ENCODE data around the gene RNLS.

Gene RNLS

GRCh38 chr10:88582806-88583583 is at the start of gene RNLS:
TSS of gene RNLS (minus strand) at chr10:88583318.
- DNase-seq = peak; percentile 60

DNA sequence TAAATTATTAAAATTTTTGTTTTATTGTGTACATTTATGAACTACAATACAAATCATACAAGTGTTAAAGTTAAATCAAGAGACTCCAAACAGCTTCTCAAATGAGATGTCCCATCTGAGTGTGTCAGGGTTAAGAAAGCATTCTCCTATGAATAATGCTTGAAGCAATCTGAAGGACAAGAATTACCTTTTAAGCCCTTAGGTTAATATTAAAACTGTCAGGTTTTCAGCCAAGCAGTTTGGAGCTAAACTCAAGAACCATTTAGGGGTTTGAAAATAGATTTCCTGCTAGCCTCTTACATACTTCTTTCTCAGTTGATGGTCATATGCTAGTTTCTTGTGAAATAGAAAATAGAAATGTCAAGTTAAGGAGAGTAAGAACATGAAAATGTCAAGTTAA is 41.7 kb upstream of the RNLS start:
- no peak for DNase-seq

GRCh38 chr10:88623835-88624234 is 40.7 kb upstream of the RNLS start:
- DNase-seq = no peak

DNA sequence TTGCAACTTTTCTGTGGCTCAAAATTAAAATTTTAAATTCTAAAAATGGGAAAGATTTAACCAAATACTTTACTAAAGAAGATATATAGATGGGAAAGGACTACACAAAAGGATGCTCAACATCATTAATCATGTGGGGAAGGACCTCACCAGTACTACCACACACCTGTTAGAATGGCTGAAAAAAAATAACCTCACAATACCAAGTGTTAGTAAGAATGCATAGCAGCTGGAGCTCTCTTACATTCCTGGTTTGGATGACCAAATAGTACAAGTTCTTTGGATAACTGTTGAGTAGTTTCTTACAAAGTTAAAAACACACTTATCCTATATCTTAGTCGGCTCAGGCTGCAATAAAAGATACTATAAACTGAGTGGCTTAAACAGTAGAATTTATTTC is 37.3 kb upstream of the RNLS start:
- DNase-seq = no peak

DNA sequence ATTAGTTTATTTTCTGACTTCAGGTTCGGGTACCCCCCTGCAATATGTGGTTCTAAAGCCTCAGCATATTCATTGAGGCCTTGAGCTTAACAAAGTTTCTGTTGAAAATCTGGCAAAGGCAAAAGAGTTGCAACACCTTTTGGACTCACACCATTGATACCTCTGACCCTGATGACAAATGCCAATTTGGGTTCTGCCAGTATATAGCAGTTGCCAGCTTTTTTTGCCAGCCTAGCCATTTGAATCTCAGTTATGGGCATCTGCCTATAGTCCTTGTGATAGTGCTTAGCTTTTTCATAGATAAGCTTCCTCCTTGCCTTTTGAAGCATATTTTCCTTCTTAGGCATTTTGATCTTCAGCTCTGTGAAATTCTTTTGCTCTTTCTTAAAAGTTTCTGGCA is 35.4 kb upstream of the RNLS start:
- DNase-seq = no peak

GRCh38 chr10:88617772-88618300 is 34.7 kb upstream of the RNLS start:
- DNase-seq = no peak

GRCh38 chr10:88616250-88616977 is 33.3 kb upstream of the RNLS start:
- no peak for DNase-seq

- DNase-seq = no peak
These were observed 25.7 kb upstream of the RNLS start for GRCh38 chr10:88608780-88609179.

DNA sequence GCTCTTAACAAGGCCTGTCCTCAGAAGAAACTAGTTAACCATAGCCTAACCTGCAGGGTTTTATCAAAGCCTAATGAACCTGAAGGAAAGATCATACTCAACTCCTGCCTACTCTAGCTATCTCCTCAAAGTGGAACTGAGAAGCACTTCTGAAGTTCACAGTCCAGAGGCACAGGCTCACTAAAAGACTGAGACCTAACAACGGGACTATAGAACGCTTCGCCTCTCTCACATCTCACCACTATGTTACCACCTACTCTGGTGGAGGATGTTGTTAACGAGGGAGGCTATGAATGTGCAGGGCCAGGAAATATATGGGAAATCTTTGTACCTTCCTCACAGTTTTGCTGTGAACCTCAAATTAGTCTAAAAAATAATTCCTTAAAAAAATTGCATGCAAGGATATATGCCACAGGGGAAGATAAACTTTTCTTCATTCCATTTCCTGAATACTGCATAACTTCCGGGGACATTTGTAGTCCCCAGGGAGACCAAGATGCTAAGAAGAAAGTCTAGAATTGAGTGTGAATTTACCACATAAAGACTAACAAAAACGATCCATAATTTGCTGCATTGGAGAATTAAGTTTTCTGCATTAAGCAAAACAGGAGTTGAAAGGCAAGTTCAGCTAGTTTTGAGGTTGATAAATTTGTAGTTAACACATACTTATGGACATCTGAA is 25.1 kb upstream of the RNLS start:
- DNase-seq = no peak

GRCh38 chr10:88598055-88598454 is 14.9 kb upstream of the RNLS start:
- DNase-seq = no peak

- DNase-seq = no peak
These were observed 11.4 kb upstream of the RNLS start for GRCh38 chr10:88594482-88594881.

GRCh38 chr10:88592906-88593305 is 9.8 kb upstream of the RNLS start:
- DNase-seq = no peak

- DNase-seq = no peak
These were observed 9.3 kb upstream of the RNLS start for GRCh38 chr10:88592381-88592780.

DNA sequence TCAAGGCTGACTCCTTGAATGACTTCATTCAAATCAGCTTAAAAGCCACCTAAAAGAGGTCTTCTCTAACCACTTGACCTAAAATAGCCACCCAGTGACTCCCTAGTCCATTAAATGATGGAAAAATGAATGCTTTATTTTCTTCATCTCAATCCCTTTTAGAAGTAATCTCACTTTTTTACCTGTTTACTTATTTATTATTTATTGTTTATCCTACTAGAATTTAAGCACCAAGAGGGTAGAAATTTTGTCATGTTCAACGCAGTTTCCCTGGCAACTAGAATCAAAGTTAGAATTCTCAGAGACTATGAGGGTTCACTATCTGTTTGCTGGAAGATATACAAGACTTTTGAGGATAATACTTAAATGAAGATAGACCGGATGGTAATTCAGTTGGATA is 3.3 kb upstream of the RNLS start, which contains the start of gene LIPJ:
Gene LIPJ, plus strand, starts transcription at position 301 of the 400 bp plus-strand sequence. CDS start 3,926 bp downstream, outside the sequence.
- DNase-seq = no peak

GRCh38 chr10:88583584-88583957 is 453 bp upstream of the RNLS start:
- DNase-seq = no peak

DNA sequence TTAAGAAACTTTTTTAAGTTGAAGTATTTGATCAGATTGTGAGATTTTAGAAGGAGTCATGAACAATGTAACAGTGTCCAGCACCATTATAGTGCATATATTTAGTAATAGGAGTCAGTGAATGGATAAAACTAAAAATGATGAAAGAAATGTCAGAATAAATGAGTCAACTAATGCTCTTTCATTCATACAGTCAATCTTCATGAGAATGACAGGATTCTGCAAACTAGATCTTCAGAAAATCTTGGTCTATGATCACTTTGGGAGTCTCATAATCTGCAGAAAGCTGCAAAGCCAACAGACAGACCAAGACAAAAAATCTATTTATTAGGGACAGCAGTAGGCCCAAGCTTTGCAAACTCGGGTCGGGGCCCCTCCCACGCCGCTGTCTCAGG is 710 bp downstream of the RNLS start:
- DNase-seq = no peak

- DNase-seq = peak; percentile 13
These were observed 18.0 kb downstream of the RNLS start for GRCh38 chr10:88565072-88565471.

DNA sequence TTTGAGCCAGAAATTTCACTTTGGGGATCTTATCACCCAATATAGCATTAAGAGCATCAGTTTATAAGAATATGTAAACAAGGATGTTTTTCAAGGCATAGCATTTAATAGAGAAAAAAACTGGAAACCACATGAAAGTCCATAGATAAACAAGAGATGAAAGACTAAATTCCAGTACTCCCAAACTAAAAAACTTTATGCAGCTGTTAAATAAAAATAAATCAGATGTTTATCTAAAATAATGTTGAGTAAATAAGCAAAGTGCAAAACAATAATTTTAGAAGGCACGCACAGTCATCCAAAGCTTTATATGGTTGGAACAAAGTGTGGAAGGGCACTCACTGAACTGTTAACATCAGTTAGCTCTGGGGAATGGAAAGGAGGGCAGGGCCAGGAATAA is 21.0 kb downstream of the RNLS start:
- no peak for DNase-seq

GRCh38 chr10:88557658-88558057 is 25.5 kb downstream of the RNLS start:
- no peak for DNase-seq

- DNase-seq = no peak
These were observed 25.9 kb downstream of the RNLS start for GRCh38 chr10:88557256-88557655.

- no peak for DNase-seq
These were observed 27.8 kb downstream of the RNLS start for GRCh38 chr10:88555190-88555908.

- DNase-seq = peak; percentile 22
These were observed 29.9 kb downstream of the RNLS start for GRCh38 chr10:88553116-88553752.

Measured in NCI-H1436 (cell line).